Tibial nerve (tissue), 4 donors: Measurements from ENCODE around the gene CMTM7. TPM values are rescaled to one million over a fixed set of nuclear protein-coding genes. Genes with fewer than 3 reads are reported as not detected.
A peak's percentile ranks its signal among the peaks of the same experiment; 100 is the strongest.

Experiments
- DNase-seq, 2 donors: peaks; one replicate each; pipeline ENCODE4 v3.0.0-alpha.2; 2019; ENCODE audit warnings: low spot score in 2 of 2
- H3K27ac ChIP-seq, 4 donors: fragments of 200-600 bp; sonication (generic) in 3 of 4; one replicate each; pipeline ENCODE4 v1.5.1; 2017 to 2019; ENCODE audit warnings: mild to moderate bottlenecking in 1 of 4
- H3K27me3 ChIP-seq, 2 donors: fragments of 200-600 bp; sonication (generic) in 1 of 2; one replicate each; pipeline versions ENCODE4 v1.5.1 to v1.6.0; 2017 to 2019
- H3K36me3 ChIP-seq, 3 donors: fragments of 200-600 bp; sonication (generic); one replicate each; pipeline ENCODE4 v1.5.1; 2018 to 2019
- H3K4me1 ChIP-seq, 4 donors: fragments of 200-600 bp; sonication (generic) in 3 of 4; one replicate each; pipeline ENCODE4 v1.5.1; 2017 to 2019
- H3K4me3 ChIP-seq, 4 donors: fragments of 200-600 bp; sonication (generic) in 3 of 4; one replicate each; pipeline ENCODE4 v1.5.1; 2017 to 2019; ENCODE audit warnings: mild to moderate bottlenecking in 1 of 4, moderate library complexity in 1 of 4
- H3K9me3 ChIP-seq, 4 donors: fragments of 200-600 bp; sonication (generic) in 3 of 4; one replicate each; pipeline ENCODE4 v1.5.1; 2017 to 2019
- CTCF ChIP-seq, 5 experiments: fragments of 200-600 bp in 3 of 5; fragments of 450-650 bp in 2 of 5; sonication (generic) in 3 of 5; IDR thresholded peaks; one replicate each; pipeline ENCODE4 v1.5.1; 2016 to 2019; ENCODE audit warnings: antibody characterized with exemption in 5 of 5, mild to moderate bottlenecking in 3 of 5, moderate library complexity in 2 of 5
- EP300 ChIP-seq, 2 donors: sonication (generic); formaldehyde crosslinking; IDR thresholded peaks; one replicate each; pipeline ENCODE4 v1.6.1; 2017; ENCODE audit warnings: antibody characterized with exemption in 2 of 2, mild to moderate bottlenecking in 1 of 2
- POLR2A ChIP-seq, 2 donors: fragments of 450-650 bp; IDR thresholded peaks; one replicate each; pipeline ENCODE4 v1.6.1; 2017; ENCODE audit warnings: antibody characterized with exemption in 2 of 2, mild to moderate bottlenecking in 2 of 2, moderate library complexity in 2 of 2
- WGBS, 2 donors: methylation state at CpG; one replicate each; pipeline ENCODE4 v1.1.5; 2018; 5-methylcytosine and 5-hydroxymethylcytosine counted together
- total RNA-seq, 4 donors: library from RNA; depleted of rRNA; stranded (reverse); fragments of >200 nt; gene quantifications; one replicate each; pipeline ENCODE4 v1.1.0, GENCODE V29; 2016

Gene CMTM7
- total RNA-seq, 4 donors from 2014 or later = 10.4 to 47.4 (median 19.5) TPM

- Histone ChIP-seq H3K4me3 (no peak overlapping the region), H3K4me1 (peaks cover 0 to 34% (median 5%) of the 10 kb centered on the region in 4 donors), H3K27ac (no peak overlapping the region), H3K36me3 (peaks cover 0 to 9% (median 0%) of the 10 kb centered on the region in 3 donors), H3K27me3 (no peaks in the 10 kb centered on the region), H3K9me3 (no peaks in the 10 kb centered on the region)
- no peak for DNase-seq
- TF ChIP-seq POLR2A (IDR thresholded peaks at IDR 0.05) (no peak), EP300 (IDR thresholded peaks at IDR 0.05) (no peak)
- WGBS, 2 donors = 88 to 95% methylated on average over 2 of the region's 2 CpGs
These were observed 82.5 kb downstream of the CMTM7 start for GRCh38 chr3:32474201-32474600.

- Histone ChIP-seq H3K4me1 (peaks cover 0 to 35% (median 0%) of the 10 kb centered on the region in 4 donors), H3K27me3 (no peaks in the 10 kb centered on the region), H3K4me3 (no peak overlapping the region), H3K9me3 (no peaks in the 10 kb centered on the region), H3K27ac (peak overlapping the region in 3 of 4 donors; percentile 52 to 87 (median 53)), H3K36me3 (peaks cover 0 to 30% (median 0%) of the 10 kb centered on the region in 3 donors)
- no peak for DNase-seq
- no peak for TF ChIP-seq POLR2A (IDR thresholded peaks at IDR 0.05)
- no peak for TF ChIP-seq CTCF (IDR thresholded peaks at IDR 0.05)
- no peak for TF ChIP-seq EP300 (IDR thresholded peaks at IDR 0.05)
- WGBS, 2 donors = 20 to 37% methylated on average over 1 of the region's 1 CpG
These were observed 89.0 kb downstream of the CMTM7 start for GRCh38 chr3:32480604-32481003.

- H3K9me3 ChIP-seq = no peaks in the 10 kb centered on the region
- H3K27me3 ChIP-seq = no peaks in the 10 kb centered on the region
- H3K4me3 ChIP-seq = no peak overlapping the region
- DNase-seq = no peak
- peak overlapping the region in 3 of 4 donors; percentile 19 to 60 (median 53) for H3K27ac ChIP-seq
- H3K36me3 ChIP-seq = peaks cover 0 to 44% (median 0%) of the 10 kb centered on the region in 3 donors
- no peak for TF ChIP-seq EP300 (IDR thresholded peaks at IDR 0.05)
- no peak for TF ChIP-seq POLR2A (IDR thresholded peaks at IDR 0.05)
- no peak for TF ChIP-seq CTCF (IDR thresholded peaks at IDR 0.05)
- 96% methylated on average over 3 of the region's 3 CpGs for WGBS, 2 donors
- H3K4me1 ChIP-seq = peaks cover 0 to 29% (median 0%) of the 10 kb centered on the region in 4 donors
These were observed 90.4 kb downstream of the CMTM7 start for GRCh38 chr3:32481791-32482631.

GRCh38 chr3:32482693-32483092 is 91.0 kb downstream of the CMTM7 start:
- no peak for DNase-seq
- H3K27ac ChIP-seq = peak overlapping the region in 2 of 4 donors; percentile 53 to 60
- H3K9me3 ChIP-seq = no peaks in the 10 kb centered on the region
- H3K4me1 ChIP-seq = peaks cover 0 to 32% (median 0%) of the 10 kb centered on the region in 4 donors
- TF ChIP-seq POLR2A (IDR thresholded peaks at IDR 0.05) (no peak), EP300 (IDR thresholded peaks at IDR 0.05) (no peak), CTCF (IDR thresholded peaks at IDR 0.05) (no peak)
- no peaks in the 10 kb centered on the region for H3K27me3 ChIP-seq
- peaks cover 0 to 49% (median 0%) of the 10 kb centered on the region in 3 donors for H3K36me3 ChIP-seq
- no peak overlapping the region for H3K4me3 ChIP-seq
- 96 to 97% methylated on average over 1 of the region's 1 CpG for WGBS, 2 donors

GRCh38 chr3:32483772-32484171 is 92.1 kb downstream of the CMTM7 start:
- WGBS, 2 donors = 58 to 70% methylated on average over 1 of the region's 1 CpG
- Histone ChIP-seq H3K36me3 (peaks cover 0 to 43% (median 0%) of the 10 kb centered on the region in 3 donors), H3K27ac (peak overlapping the region in 3 of 4 donors; percentile 12 to 53 (median 46)), H3K4me1 (peaks cover 0 to 40% (median 0%) of the 10 kb centered on the region in 4 donors), H3K4me3 (no peak overlapping the region), H3K27me3 (no peaks in the 10 kb centered on the region), H3K9me3 (no peaks in the 10 kb centered on the region)
- DNase-seq = no peak
- no peak for TF ChIP-seq POLR2A (IDR thresholded peaks at IDR 0.05)
- TF ChIP-seq CTCF (IDR thresholded peaks at IDR 0.05) = no peak
- no peak for TF ChIP-seq EP300 (IDR thresholded peaks at IDR 0.05)
